SK-N-MC (cell line): Measurements from ENCODE around the gene ZNF362.

Source experiments
- EZH2 ChIP-seq: fragments of 200-600 bp; sonication (generic); IDR thresholded peaks from one replicate; pipeline ENCODE4 v1.6.1; 2017; ENCODE audit warnings: antibody characterized with exemption
- FOXP2 ChIP-seq: optimal IDR thresholded peaks from 2 replicates; pipeline ENCODE3; 2011; ENCODE audit warnings: mild to moderate bottlenecking, moderate library complexity; ENCODE audit not compliant: insufficient read depth; ENCODE audit errors: extremely low read length, control extremely low read depth

DNA sequence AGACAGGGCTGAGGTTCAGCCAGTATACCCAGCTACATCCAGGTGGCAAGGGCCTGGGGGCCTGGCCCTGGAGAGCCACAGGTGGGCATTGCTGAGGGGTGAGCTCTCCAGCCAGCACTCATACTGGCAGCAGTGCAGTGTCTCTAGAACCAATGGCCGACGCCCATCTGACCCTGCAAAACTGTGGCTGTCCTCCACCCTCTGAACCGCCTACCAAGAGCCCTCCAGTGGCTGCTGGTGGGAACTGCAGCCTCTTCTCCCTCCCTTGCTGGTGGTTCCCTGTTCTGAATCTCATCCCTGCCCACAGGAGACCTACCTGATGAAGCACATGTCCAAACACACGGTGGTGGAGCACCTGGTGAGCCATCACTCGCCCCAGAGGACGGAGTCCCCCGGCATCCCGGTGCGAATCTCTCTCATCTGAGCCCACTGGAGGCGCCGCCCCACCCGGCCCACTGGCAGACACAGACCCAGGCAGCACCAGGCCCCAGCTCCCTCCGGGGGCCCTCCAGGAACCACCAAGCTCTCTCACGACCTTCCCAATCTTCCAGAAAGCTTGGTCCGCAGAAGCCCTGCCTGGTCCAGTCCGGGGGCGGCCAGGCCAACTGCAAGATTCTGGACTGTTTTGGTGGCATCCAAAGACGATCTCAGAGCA lies 42.5 kb downstream of the ZNF362 start:
- TF ChIP-seq EZH2 (no peak), FOXP2 (no peak)
